ENCODE results near the gene R3HDM1. TPM values are rescaled to one million over a fixed set of nuclear protein-coding genes. Genes with fewer than 3 reads are reported as not detected.
A peak's percentile ranks its signal among the peaks of the same experiment; 100 is the strongest.

R3HDM1 gene
- total RNA-seq, 1 experiment from 2014 or later: 5.5 TPM

GRCh38 chr2:135741395-135742324 is 210.4 kb downstream of the R3HDM1 start, which contains the start of gene UBXN4:
Gene UBXN4, plus strand, starts transcription at chr2:135741855. Its CDS starts 75 bp downstream, at chr2:135741930.
- in situ Hi-C loops (cut with HindIII; ENCODE audit: low pct_unique_long_range_greater_than_20kb, low sequenced_read_pairs): no loop called here
- peak; percentile 98 for DNase-seq (ENCODE audit: low read depth, low spot score)

- peak; percentile 40 for DNase-seq (ENCODE audit: low read depth, low spot score)
- in situ Hi-C loops (cut with HindIII; ENCODE audit: low pct_unique_long_range_greater_than_20kb, low sequenced_read_pairs): no loop called here
These were observed 211.1 kb downstream of the R3HDM1 start for GRCh38 chr2:135742325-135742757.

- DNase-seq (ENCODE audit: low read depth, low spot score): no peak
- in situ Hi-C loops (cut with HindIII; ENCODE audit: low pct_unique_long_range_greater_than_20kb, low sequenced_read_pairs): no loop called here
These were observed 212.6 kb downstream of the R3HDM1 start for GRCh38 chr2:135743860-135744259.

GRCh38 chr2:135744760-135745314 is 213.6 kb downstream of the R3HDM1 start:
- DNase-seq (ENCODE audit: low read depth, low spot score): peak; percentile 52
- in situ Hi-C loops (cut with HindIII; ENCODE audit: low pct_unique_long_range_greater_than_20kb, low sequenced_read_pairs): no loop called here

- in situ Hi-C loops (cut with HindIII; ENCODE audit: low pct_unique_long_range_greater_than_20kb, low sequenced_read_pairs): no loop called here
- DNase-seq (ENCODE audit: low read depth, low spot score): no peak
These were observed 214.3 kb downstream of the R3HDM1 start for GRCh38 chr2:135745545-135745944.

- in situ Hi-C loops (cut with HindIII; ENCODE audit: low pct_unique_long_range_greater_than_20kb, low sequenced_read_pairs): no loop called here
- DNase-seq (ENCODE audit: low read depth, low spot score): no peak
These were observed 224.3 kb downstream of the R3HDM1 start for GRCh38 chr2:135755573-135755972.

- in situ Hi-C loops (cut with HindIII; ENCODE audit: low pct_unique_long_range_greater_than_20kb, low sequenced_read_pairs): no loop called here
- DNase-seq (ENCODE audit: low read depth, low spot score): no peak
These were observed 225.4 kb downstream of the R3HDM1 start for GRCh38 chr2:135756692-135757091.

GRCh38 chr2:135762022-135762421 is 230.7 kb downstream of the R3HDM1 start:
- in situ Hi-C loops (cut with HindIII; ENCODE audit: low pct_unique_long_range_greater_than_20kb, low sequenced_read_pairs): no loop called here
- no peak for DNase-seq (ENCODE audit: low read depth, low spot score)

GRCh38 chr2:135762530-135762929 is 231.2 kb downstream of the R3HDM1 start:
- no peak for DNase-seq (ENCODE audit: low read depth, low spot score)
- in situ Hi-C loops (cut with HindIII; ENCODE audit: low pct_unique_long_range_greater_than_20kb, low sequenced_read_pairs): no loop called here

- DNase-seq (ENCODE audit: low read depth, low spot score): no peak
- in situ Hi-C loops (cut with HindIII; ENCODE audit: low pct_unique_long_range_greater_than_20kb, low sequenced_read_pairs): no loop called here
These were observed 237.6 kb downstream of the R3HDM1 start for GRCh38 chr2:135768863-135769262.

GRCh38 chr2:135773319-135773718 is 242.0 kb downstream of the R3HDM1 start:
- no peak for DNase-seq (ENCODE audit: low read depth, low spot score)
- in situ Hi-C loops (cut with HindIII; ENCODE audit: low pct_unique_long_range_greater_than_20kb, low sequenced_read_pairs): no loop called here

GRCh38 chr2:135773917-135774316 is 242.6 kb downstream of the R3HDM1 start:
- no peak for DNase-seq (ENCODE audit: low read depth, low spot score)
- in situ Hi-C loops (cut with HindIII; ENCODE audit: low pct_unique_long_range_greater_than_20kb, low sequenced_read_pairs): no loop called here

Small RNA genes lying within 50 kb of the gene (small RNA-seq; reads per million reads assigned to genes)
- gene MIR128-1 (0.15 to 7.0 reads per million in 2 experiments), gene RNU6-512P (0 reads per million in 2 experiments)

Other genes with a start within 250 kb of the R3HDM1 start
- 6.9 and 9.7 TPM in 2 replicates for gene ZRANB3, start 266 bp upstream of the R3HDM1 start, total RNA-seq (2014; rRNA removed; shearing (Covaris generic))
- 43.2 and 52.7 TPM in 2 replicates for gene UBXN4, start 210.4 kb downstream of the R3HDM1 start, total RNA-seq (2014; rRNA removed; shearing (Covaris generic))

All from SK-MEL-5 (cell line).